DMS153 treated with DMSO at 0.1 percent for 48 hours (cell line): ENCODE measurements around the gene ZBTB4.
"Not testable (repeated sequence)": the region's sequence is repeated elsewhere in the genome, so short reads cannot be mapped to it uniquely, and the experiment has no call there.

Experiments
- DNase-seq: peaks from one replicate; lab custom pipeline; 2025; ENCODE audit not compliant: unreplicated experiment; lab: John Stamatoyannopoulos, UW

The ZBTB4 gene

DNA sequence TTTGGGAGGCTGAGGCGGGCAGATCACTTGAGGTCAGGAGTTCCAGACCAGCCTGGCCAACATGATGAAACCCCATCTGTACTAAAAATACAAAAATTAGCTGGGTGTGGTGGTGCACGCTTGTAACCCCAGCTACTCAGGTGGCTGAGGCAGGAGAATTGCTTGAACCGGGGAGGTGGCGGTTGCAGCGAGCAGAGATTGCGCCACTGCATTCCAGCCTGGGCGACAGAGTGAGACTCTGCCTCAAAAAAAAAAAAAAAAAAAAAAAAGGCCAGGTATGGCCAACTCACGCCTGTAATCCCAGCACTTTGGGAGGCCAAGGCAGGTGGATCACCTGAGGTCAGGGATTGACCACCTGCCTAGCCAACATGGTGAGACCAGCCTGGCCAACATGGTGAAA lies 4.7 kb downstream of the ZBTB4 start:
- DNase-seq, result not testable (repeated sequence)

DNA sequence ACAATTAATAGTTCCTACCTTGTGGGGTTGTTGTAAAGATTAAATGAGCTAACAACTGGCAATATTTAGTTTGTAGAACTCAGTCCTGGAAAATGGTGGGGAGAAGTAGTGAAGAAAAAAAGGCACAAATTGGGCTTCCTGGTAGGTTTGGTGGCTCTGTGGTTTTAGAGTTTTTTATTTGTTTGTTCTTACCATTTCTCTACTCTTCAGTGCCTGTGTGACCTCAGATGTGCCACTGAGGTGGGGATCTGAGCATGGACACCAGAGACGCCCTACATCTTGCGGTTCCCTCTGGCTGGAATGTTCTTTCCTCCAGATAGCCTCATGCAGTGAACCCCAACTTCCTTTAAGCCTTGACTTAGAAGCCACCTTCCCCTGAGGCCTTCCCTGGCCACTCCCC lies 7.7 kb downstream of the ZBTB4 start:
- DNase-seq, result no peak

DNA sequence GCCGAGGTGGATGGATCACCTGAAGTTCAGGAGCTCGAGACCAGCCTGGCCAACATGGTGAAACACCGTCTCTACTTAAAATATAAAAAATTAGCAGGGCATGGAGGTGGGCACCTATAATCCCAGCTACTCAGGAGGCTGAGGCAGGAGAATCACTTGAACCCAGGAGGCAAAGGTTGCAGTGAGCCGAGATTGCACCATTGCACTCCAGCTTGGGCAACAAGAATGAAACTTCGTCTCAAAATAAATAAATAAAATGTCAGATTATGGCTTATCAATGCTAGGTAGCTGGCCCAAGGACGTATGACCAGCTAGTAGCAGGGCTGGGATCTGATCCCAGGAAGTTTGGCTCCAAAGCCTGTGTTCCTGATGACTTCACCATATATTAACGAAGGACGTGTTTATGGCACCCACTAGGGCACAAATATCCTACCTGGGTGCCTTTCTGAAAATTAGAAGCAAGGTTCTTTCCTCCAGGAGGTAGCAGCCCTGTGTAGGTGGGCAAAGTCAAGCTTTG lies 8.9 kb downstream of the ZBTB4 start:
- DNase-seq, result not testable (repeated sequence)

DNA sequence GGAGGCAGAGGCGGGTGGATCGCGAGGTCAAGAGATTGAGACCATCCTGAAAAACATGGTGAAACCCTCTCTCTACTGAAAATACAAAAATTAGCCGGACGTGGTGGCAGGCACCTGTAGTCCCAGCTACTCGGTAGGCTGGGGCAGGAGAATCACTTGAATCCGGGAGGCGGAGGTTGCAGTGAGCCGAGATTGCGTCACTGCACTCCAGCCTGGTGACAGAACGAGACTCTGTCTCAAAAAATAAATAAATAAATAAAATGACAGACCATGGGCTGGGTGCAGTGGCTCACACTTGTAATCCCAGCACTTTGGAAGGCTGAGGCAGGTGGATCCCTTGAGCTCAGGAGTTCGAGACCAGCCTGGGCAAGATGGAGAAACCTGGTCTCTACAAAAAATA lies 9.6 kb downstream of the ZBTB4 start:
- DNase-seq, result not testable (repeated sequence)

DNA sequence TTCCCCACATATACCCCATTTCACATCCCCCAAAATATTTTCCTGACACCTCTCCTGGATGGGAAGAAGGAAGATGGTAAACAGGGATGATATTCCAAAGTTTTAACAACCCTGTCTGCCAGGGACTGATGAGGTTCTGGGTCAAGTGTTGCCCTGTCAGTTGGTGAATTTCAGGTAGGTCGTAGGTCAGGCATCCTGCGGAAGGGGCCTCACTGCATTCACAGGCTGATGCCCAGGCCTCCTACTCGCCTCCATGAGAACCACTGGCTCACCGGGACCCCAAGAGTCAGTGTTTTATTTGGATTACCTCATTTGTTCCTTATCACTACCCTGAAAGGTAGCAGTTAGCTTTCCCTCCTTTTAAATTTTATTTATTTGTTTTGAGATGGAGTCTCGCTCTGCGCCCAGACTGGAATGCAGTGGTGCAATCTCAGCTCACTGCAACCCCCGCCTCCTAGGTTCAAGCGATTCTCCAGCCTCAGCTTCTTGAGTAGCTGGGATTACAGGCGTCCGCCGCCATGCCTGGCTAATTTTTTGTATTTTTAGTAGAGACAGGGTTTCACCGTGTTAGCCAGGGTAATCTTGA lies 10.5 kb downstream of the ZBTB4 start:
- no peak for DNase-seq

- no peak for DNase-seq
These were observed 11.1 kb downstream of the ZBTB4 start for GRCh38 chr17:7468290-7468689.

DNA sequence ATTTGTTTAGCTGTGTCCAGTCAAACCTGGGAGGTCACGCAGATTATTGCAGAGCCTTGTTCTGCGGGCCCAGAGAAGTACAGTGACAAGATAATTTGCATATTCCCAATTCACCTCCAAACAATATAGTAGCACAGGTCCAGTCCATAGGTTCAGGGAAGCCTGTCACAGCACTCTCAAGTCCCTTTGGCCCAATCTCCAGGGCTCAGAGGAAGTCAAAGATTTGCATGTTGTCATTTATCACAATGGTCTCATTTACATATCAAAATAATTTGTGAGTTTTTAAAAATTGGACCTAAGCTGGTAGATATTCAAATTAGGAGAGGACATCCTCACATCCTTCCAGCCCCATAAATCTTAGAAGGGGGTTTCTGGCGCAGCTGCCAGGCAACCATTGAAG lies 11.9 kb downstream of the ZBTB4 start:
- DNase-seq, result no peak

GRCh38 chr17:7466639-7467341 lies 12.6 kb downstream of the ZBTB4 start:
- no peak for DNase-seq

DNA sequence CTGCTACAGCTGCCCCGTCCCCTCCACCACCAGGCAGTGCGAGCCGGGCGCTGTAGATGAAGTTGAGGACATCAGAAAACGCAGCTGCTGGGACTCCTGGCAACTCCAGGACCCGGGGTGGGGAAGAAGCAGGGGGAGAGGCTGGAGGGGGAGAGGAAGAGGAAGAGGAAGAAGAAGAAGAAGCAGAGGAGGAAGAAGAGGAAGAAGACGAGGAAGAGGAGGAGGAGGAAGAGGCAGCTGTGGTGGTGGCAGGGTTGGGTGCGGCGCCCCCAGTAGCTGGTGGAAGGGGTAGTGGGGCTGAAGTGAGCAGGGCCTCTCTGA lies 13.2 kb downstream of the ZBTB4 start:
- no peak for DNase-seq

DNA sequence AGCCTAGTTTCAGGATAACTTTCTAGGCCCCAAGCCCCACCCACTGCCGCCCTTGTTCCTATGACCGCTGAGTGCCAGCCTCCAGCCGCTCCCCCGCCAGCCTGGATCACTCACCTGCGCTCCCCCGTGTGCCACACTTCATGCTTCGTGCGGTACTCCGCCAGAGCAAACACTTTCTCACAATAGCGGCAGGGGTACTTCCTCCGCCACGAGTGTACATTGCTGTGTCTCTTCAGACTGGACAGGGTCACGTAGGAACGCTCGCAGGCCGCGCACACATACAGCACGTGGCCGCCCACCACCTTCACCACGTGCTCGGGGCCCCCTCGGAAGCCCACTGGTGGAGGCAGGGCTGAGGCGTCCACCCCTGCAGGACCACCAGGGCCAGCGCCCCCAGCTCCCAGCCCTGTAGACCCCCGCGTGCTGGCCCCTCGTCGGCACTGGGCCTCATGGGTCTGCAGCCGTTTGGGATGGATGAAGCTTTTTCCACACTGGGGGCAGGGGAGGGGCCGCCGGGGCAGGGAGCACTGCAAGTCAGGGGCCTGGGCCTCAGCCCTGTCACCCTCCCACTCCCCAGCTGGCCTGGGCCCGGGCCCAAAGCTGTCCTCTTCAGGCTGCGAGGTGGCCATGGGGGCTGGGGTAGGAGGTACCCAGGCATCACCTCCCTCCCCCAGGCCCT lies 13.7 kb downstream of the ZBTB4 start:
- no peak for DNase-seq

DNA sequence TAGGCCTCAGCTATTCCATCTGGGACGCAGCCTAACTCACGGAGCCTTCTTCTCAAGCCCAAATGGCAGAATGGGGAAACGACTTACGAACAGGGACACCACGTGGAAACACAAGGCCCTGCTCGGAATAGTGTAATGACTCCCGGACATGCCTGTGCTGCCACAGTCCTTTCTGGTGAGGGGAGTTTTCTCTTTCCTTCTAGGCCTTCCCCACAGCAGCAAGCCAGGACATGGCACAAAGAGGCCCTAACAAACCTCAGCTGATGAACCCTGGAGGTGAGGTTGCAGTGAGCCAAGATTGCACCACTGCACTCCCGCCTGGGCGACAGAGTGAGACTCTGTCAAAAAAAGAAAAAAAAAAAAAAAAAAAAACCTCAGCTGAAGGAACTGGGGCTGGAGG lies 15.3 kb downstream of the ZBTB4 start:
- DNase-seq, result no peak

- no peak for DNase-seq
These were observed 16.0 kb downstream of the ZBTB4 start for GRCh38 chr17:7463372-7463846.

DNA sequence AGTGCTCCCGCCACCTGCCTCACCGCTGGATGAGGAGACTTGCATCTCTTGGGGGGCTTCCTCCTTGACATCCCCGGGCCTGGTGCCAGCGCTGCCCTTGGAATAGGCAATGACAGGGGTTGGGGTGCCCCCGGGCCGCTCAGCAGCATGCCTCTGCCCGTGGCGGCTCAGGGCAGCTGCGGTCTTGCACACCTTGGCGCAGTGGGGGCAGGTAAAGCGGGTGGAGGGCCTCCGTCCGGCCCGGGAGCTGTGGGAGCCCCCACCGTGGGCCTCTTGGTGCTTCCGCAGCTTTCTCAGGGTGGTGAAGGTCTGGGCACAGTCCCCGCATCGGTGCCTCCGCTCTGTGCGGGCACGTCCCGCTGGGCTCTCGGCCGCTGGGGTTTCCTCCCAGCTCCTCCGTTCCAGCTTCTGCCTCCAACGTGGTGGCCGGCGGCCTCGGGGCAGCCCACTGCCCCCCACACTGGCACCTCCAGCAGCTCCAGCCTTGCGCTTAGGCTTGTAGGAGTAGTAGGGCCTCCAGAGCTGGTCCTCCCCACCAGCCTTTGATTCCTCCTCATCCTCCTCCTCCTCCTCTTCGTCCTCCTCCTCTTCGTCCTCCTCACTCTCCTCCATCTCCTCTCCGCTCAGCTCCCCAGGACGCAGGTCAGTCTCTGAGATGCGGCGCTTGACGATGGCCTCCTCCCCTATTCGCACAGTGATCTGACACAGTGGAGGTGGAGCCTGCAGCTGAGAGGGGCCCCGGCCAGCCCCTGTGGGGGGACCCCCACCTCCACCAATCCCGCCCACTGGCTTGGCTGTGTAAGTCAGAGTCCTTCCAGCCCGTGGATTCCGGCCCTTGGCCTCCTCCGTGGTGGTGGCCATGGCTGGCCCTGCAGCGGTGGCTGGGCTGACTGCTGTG lies 16.7 kb downstream of the ZBTB4 start:
- DNase-seq, result no peak

DNA sequence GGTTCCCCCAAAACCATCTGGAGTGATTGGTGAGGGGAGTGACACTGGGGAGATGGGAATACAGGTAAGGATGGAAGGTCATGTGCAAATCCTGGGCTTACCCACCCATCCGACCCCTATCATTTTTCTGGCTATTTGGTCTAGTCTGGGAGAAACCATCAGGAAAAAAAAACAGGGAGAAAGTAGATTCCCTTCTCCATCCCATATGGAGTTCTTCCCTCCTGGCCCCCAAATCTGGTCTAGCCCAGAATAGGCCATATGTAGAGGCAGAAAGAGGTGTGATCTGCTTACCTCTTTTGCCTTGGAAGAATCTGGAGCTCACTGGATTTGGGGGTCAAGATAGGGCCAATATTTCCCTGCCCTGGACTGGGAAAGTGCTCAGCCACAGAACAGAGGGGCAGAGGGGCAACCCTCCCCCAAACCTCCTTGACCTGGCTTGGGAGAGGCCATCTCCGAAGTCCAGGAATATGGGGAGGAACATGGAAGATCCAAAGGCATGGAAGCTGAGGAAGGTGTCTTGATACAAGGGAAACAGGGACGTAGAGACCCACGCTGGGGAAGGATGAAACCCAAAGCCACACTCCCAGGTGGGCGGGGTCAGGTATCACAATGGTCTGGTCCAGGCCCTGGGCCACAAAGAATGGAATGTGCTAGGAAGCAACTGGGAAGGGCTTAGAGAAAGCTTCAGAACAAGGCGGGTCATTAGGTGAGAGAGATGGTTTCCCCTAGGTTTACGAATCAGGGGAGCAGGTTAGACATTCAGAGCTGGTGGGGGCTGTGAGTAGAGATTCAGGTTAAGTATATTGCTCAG lies 18.4 kb downstream of the ZBTB4 start:
- no peak for DNase-seq

- no peak for DNase-seq
These were observed 19.4 kb downstream of the ZBTB4 start for GRCh38 chr17:7459961-7460545.

GRCh38 chr17:7448461-7448860 lies 31.0 kb downstream of the ZBTB4 start:
- DNase-seq, result no peak

GRCh38 chr17:7445619-7445968 lies 33.8 kb downstream of the ZBTB4 start:
- DNase-seq, result no peak

DNA sequence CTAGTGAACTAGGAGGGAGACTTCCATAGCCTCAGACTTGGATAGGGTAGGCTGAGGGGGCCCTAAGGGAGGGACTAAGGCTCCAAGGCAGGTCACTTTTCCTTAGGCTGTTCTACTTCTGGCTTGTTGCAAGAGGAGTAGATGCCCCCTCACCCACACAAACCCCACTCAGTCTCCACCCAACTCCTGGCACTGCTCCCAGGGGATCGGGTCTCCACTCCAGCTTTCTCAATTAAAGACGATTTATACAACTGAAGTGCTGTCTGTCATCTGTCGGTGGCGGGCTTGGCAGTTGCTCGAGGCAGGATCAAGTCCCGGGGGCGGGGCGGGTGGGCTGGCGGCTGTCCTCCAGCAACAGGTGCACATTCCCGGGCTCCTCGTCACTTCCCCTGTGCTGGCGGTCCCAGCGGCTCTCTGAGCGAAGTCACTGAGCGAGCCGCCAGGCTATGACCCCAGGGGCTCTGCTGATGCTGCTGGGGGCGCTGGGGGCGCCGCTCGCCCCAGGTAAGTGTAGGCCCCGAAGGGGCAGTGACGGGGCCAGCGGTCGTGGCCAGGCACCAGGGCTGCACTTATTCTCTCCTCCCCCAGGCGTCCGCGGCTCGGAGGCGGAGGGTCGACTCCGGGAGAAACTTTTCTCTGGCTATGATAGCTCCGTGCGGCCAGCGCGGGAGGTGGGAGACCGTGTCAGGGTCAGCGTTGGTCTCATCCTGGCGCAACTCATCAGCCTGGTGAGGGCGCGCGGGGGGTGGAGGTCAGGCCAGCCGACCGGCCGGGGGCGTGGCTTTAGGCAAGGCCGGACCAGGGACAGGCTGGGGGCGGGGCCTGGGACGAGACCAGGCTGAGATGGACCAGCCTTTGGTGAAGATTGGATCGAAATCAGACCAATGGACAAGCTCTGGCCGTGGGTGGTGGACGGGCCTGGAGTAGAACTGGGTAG lies 34.5 kb downstream of the ZBTB4 start, which contains the start of gene CHRNB1:
TSS of gene CHRNB1 (plus strand) at position 380 of the 937 bp plus-strand sequence. CDS start at position 447, 67 bp downstream.
- DNase-seq, result no peak
